K562 (cell line): ENCODE measurements around the gene FOSL2. TPM values are rescaled to one million over a fixed set of nuclear protein-coding genes. Genes with fewer than 3 reads are reported as not detected.

ENCODE experiments used
- ATF7 ChIP-seq: fragments of 450-650 bp; IDR thresholded peaks from 2 replicates; pipeline ENCODE4 v1.7.1; 2014; ENCODE audit warnings: mild to moderate bottlenecking, moderate library complexity
- BMI1 ChIP-seq: fragments of 150-350 bp; IDR thresholded peaks from 2 replicates; pipeline ENCODE4 v1.6.1; 2014; ENCODE audit warnings: low read length
- CHD1 ChIP-seq: fragments of 200-600 bp; sonication (generic); IDR thresholded peaks from one replicate; pipeline ENCODE4 v1.6.1; 2012; ENCODE audit warnings: mild to moderate bottlenecking, moderate library complexity, low read length, inconsistent platforms
- LARP7 ChIP-seq: fragments of 450-650 bp; IDR thresholded peaks from 2 replicates; pipeline ENCODE4 v1.6.1; 2016
- NFATC3 ChIP-seq: fragments of 450-650 bp; IDR thresholded peaks from 2 replicates; pipeline ENCODE4 v1.6.1; 2017; ENCODE audit warnings: mild to moderate bottlenecking
- NR4A1 ChIP-seq, 2 experiments: fragments of 250-450 bp in 1 of 2; fragments of 450-650 bp in 1 of 2; sonication (Bioruptor Pico) in 1 of 2; IDR thresholded peaks; 2 replicates each; pipeline versions ENCODE4 v1.4.0 to v1.6.1; 2016 to 2020; ENCODE audit warnings: mild to moderate bottlenecking in 2 of 2, missing compliant biosample characterization in 1 of 2, missing genetic modification characterization in 1 of 2, moderate library complexity in 1 of 2
- PRPF4 ChIP-seq: fragments of 200-400 bp; formaldehyde crosslinking; IDR thresholded peaks from one replicate; pipeline ENCODE4 v1.6.1; 2017; ENCODE audit warnings: low read length, low read depth, mild to moderate bottlenecking; ENCODE audit not compliant: insufficient read depth, poor library complexity, severe bottlenecking
- RB1 ChIP-seq: fragments of 450-650 bp; IDR thresholded peaks from 2 replicates; pipeline ENCODE4 v1.6.1; 2017; ENCODE audit warnings: low read depth, mild to moderate bottlenecking
- TCF3 ChIP-seq: sonication (generic); formaldehyde crosslinking; IDR thresholded peaks from 2 replicates; pipeline ENCODE4 v1.4.0; 2020; ENCODE audit warnings: mild to moderate bottlenecking, missing genetic modification reagents
- ZNF311 ChIP-seq: fragments of 250-450 bp; sonication (Bioruptor Pico); IDR thresholded peaks from 2 replicates; pipeline ENCODE4 v1.4.0; 2020; ENCODE audit warnings: mild to moderate bottlenecking, moderate library complexity
- polyA plus RNA-seq, 8 experiments: library from polyadenylated mRNA; depleted of rRNA in 4 of 8; stranded (reverse) in 5 of 8; unstranded in 3 of 8; fragments of >200 nt; fragmentation: Nextera tagmentation in 2 of 8; fragmentation: Illumina TruSeq in 1 of 8; extraction: Ambion mirVana in 2 of 8; extraction: Trizol in 1 of 8; gene quantifications; 2 replicates each; pipeline versions ENCODE4 v1.2.1 to v1.2.3, GENCODE V29; 2011 to 2014; ENCODE audit warnings: inconsistent platforms in 1 of 8, missing spikeins in 1 of 8
- total RNA-seq, 7 experiments: library from RNA; depleted of rRNA in 6 of 7; stranded (reverse); fragments of >200 nt in 6 of 7; fragmentation: Illumina TruSeq in 2 of 7; extraction: Trizol in 2 of 7; gene quantifications; 2 replicates each; pipeline versions ENCODE4 v1.2.1 to v1.2.3, GENCODE V29; 2011 to 2021; ENCODE audit warnings: low replicate concordance in 1 of 7
- TF ChIP-seq, protein P1 (sequence below): sonication (generic); formaldehyde crosslinking; IDR thresholded peaks from 2 replicates; pipeline ENCODE4 v1.8.0; 2022; ENCODE audit warnings: mild to moderate bottlenecking, missing genetic modification reagents, borderline replicate concordance
- TF ChIP-seq, protein P2 (sequence below): fragments of 450-650 bp; IDR thresholded peaks from 2 replicates; pipeline ENCODE4 v1.7.1; 2018; ENCODE audit warnings: mild to moderate bottlenecking, low read depth; ENCODE audit not compliant: partially characterized antibody
- TF ChIP-seq, protein P3 (sequence below): fragments of 450-650 bp; IDR thresholded peaks from 2 replicates; pipeline ENCODE4 v1.6.1; 2018; ENCODE audit warnings: mild to moderate bottlenecking, low read depth; ENCODE audit not compliant: partially characterized antibody
- TF ChIP-seq, protein P4 (sequence below): sonication (generic); formaldehyde crosslinking; IDR thresholded peaks from 2 replicates; pipeline ENCODE4 v1.5.0; 2020; ENCODE audit warnings: missing genetic modification reagents

FOSL2 gene
- total and polyA plus RNA-seq, 9 of the 15 experiments (the other 6 are each of a cell fraction or from before 2014, with no cell fraction given) = 0.04 to 2.9 (median 0.80) TPM

DNA sequence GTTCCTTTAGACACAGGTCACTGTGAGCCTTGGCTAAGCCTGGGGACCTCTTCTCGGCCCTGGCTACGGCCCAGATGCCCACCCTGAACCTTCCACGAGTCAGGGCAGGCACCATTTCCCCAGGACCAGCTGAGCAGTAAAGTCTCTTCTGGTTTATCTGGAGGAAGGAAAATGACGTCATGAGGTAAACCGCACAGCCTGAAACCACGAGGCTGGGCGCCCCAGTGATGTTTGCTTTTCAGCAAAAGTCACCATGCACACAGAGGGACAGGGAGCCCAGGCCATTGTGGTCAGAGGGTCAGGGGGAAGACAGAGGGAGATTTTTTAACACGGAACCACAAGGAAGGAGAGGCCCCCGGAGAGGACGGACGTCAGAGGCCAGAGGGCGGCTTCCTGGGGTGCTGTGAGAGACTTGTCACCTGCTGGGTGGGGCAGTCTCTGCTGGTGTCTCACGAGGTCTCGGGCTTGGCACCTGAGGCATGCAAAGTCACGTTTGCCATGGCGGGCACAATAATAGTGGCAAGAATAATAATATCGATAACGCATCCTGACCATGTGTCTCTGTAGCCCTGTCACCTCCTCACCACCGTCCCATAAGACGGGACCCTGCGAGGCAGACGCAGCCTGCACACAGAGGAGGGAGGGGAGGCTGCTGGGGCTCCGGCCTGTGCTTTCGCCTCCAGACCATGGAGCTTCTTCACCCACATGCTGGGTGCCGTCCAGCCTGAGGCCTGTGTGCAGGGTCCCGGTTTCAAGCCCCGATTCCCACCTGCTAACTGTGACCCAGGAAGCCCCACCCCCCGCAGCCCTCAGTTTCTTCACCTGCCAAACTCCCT lies 33.2 kb upstream of the FOSL2 start (continued):
- TF ChIP-seq, protein P1, sequence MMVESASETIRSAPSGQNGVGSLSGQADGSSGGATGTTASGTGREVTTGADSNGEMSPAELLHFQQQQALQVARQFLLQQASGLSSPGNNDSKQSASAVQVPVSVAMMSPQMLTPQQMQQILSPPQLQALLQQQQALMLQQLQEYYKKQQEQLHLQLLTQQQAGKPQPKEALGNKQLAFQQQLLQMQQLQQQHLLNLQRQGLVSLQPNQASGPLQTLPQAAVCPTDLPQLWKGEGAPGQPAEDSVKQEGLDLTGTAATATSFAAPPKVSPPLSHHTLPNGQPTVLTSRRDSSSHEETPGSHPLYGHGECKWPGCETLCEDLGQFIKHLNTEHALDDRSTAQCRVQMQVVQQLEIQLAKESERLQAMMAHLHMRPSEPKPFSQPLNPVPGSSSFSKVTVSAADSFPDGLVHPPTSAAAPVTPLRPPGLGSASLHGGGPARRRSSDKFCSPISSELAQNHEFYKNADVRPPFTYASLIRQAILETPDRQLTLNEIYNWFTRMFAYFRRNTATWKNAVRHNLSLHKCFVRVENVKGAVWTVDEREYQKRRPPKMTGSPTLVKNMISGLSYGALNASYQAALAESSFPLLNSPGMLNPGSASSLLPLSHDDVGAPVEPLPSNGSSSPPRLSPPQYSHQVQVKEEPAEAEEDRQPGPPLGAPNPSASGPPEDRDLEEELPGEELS = peak; percentile 90; the same call in 1 of the 2 replicates
- TF ChIP-seq LARP7 (no peak), ATF7 (peak; percentile 99), CHD1 (no peak), ZNF311 (CRISPR knock-in tag) (peak; percentile 66; the same call in 1 of the 2 replicates), NR4A1 (CRISPR knock-in tag; IDR thresholded peaks at IDR 0.05) (peak; percentile 83; the same call in 1 of the 2 replicates), NR4A1 (tag; IDR thresholded peaks at IDR 0.05) (peak; percentile 89), BMI1 (no peak), PRPF4 (no peak), RB1 (no peak), TCF3 (peak; percentile 73), NFATC3 (no peak)
- TF ChIP-seq, protein P2, sequence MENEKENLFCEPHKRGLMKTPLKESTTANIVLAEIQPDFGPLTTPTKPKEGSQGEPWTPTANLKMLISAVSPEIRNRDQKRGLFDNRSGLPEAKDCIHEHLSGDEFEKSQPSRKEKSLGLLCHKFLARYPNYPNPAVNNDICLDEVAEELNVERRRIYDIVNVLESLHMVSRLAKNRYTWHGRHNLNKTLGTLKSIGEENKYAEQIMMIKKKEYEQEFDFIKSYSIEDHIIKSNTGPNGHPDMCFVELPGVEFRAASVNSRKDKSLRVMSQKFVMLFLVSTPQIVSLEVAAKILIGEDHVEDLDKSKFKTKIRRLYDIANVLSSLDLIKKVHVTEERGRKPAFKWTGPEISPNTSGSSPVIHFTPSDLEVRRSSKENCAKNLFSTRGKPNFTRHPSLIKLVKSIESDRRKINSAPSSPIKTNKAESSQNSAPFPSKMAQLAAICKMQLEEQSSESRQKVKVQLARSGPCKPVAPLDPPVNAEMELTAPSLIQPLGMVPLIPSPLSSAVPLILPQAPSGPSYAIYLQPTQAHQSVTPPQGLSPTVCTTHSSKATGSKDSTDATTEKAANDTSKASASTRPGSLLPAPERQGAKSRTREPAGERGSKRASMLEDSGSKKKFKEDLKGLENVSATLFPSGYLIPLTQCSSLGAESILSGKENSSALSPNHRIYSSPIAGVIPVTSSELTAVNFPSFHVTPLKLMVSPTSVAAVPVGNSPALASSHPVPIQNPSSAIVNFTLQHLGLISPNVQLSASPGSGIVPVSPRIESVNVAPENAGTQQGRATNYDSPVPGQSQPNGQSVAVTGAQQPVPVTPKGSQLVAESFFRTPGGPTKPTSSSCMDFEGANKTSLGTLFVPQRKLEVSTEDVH = no peak
- TF ChIP-seq, protein P3, sequence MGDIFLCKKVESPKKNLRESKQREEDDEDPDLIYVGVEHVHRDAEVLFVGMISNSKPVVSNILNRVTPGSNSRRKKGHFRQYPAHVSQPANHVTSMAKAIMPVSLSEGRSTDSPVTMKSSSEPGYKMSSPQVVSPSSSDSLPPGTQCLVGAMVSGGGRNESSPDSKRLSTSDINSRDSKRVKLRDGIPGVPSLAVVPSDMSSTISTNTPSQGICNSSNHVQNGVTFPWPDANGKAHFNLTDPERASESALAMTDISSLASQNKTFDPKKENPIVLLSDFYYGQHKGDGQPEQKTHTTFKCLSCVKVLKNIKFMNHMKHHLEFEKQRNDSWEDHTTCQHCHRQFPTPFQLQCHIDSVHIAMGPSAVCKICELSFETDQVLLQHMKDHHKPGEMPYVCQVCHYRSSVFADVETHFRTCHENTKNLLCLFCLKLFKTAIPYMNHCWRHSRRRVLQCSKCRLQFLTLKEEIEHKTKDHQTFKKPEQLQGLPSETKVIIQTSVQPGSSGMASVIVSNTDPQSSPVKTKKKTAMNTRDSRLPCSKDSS = no peak
- TF ChIP-seq, protein P4, sequence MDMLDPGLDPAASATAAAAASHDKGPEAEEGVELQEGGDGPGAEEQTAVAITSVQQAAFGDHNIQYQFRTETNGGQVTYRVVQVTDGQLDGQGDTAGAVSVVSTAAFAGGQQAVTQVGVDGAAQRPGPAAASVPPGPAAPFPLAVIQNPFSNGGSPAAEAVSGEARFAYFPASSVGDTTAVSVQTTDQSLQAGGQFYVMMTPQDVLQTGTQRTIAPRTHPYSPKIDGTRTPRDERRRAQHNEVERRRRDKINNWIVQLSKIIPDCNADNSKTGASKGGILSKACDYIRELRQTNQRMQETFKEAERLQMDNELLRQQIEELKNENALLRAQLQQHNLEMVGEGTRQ (CRISPR knock-in tag) = no peak
